DMS153 (cell line): ENCODE data around the gene MGLL.
A peak's percentile ranks its signal among the peaks of the same experiment; 100 is the strongest.

Source experiments
- DNase-seq: peaks from one replicate; lab custom pipeline; 2025; lab: John Stamatoyannopoulos, UW

Gene MGLL

GRCh38 chr3:127822041-127822681 lies at the start of gene MGLL:
Gene MGLL, minus strand, starts transcription at chr3:127822515. Its CDS starts 197 bp downstream, at chr3:127822318.
- no peak for DNase-seq

- DNase-seq: no peak
Observed at GRCh38 chr3:127870156-127870555, 47.8 kb upstream of the MGLL start.

- DNase-seq: no peak
Observed at GRCh38 chr3:127867986-127868385, 45.7 kb upstream of the MGLL start.

DNA sequence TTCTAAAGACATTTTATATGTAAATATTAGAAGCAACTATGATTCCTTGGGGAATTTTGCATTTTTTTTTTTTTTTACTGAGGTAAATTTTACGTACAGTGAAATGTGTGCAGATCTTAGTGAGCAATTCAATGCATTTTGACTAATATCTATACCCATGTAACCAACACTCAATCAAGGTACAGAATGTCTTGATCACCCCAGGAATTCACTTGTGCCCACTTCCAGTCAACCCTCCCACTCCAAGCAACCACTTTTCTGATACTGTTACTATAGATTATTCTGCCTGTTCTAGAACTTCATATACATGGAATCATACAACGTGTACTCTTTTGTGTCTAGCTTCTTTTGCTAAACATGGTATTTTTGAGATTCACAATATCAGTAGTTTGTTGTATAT lies 45.1 kb upstream of the MGLL start:
- DNase-seq: no peak

GRCh38 chr3:127865941-127866340 lies 43.6 kb upstream of the MGLL start:
- DNase-seq: no peak

DNA sequence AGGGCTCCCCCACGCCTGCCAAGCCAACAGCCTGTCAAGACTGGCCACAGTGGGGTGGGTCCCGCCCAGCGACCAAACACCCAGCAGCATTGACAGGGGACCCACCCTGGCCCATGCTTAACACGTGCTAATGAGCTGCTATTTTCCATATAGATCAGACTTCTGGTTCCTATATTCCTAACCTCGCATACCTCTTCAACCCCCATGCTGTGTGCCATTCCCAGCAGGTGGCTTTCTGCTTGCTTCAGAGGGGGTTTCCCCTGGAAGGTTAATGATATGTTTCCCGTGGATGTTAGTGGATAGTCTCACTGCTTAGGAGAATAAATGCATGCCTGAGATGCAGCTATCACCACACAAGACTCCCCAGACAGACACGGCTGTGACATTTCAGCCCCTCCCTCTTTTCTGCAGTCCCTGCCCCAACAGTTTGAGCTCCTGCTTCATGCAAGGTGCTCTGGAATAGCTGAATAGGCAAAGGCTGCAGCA lies 37.9 kb upstream of the MGLL start:
- no peak for DNase-seq

DNA sequence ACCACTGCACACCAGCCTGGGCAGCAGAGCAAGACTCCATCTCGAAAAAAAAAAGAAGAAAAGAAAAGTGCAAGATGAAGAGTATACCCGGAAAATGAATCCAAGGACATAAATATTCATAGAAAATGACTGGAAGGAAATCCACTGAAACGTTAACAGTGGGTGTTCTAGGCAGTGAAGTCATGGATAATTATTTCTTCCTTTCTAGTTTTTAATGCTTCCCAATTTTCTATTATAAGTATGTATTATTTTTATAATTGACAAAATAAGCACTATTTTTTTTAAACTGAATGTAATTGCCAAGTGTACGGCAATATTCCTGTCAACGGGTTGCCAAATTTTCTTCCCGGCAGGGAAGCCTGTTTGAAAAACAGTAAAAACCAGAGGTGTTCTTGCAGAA lies 37.4 kb upstream of the MGLL start:
- DNase-seq: no peak

- no peak for DNase-seq
Observed at GRCh38 chr3:127858937-127859336, 36.6 kb upstream of the MGLL start.

- no peak for DNase-seq
Observed at GRCh38 chr3:127858521-127858920, 36.2 kb upstream of the MGLL start.

DNA sequence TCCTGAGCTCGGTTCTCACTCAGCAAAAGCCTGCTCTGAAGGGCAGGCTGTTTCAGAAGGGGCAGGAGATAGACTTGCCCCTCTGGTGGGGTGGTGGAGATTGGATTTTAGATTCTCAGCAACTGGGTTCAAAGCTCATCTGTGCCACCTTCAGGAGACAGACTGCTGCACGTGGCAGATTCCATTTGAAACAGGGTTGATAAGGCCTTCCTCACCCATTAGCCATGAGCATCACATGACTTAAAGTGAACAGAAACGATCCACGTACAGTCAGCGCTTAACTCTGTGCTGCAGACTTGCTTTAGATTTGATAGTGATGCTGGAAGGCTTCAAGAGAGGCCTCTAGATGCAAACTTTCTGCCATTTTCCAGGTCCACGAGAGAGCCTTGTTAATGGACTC lies 35.0 kb upstream of the MGLL start:
- DNase-seq: no peak

DNA sequence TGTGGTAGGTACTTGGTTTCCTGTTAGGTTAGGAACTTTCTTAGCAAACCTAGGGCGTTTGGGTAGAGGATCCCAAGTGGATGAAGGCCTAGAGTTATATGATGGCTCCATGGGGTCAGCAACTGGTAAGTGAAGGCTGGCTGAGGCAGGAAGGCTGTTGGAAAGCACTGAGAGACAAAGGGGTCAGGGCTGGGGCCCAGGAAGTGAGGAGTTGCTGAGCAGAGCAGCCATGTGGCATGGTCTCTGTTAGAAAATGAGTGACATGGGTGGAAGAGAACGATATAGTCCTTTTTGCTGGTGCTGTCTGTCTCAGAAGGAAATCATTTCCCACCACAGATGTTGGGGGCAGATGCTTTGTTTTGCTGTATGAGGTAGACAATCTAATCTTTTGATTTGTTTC lies 34.5 kb upstream of the MGLL start:
- DNase-seq: no peak

DNA sequence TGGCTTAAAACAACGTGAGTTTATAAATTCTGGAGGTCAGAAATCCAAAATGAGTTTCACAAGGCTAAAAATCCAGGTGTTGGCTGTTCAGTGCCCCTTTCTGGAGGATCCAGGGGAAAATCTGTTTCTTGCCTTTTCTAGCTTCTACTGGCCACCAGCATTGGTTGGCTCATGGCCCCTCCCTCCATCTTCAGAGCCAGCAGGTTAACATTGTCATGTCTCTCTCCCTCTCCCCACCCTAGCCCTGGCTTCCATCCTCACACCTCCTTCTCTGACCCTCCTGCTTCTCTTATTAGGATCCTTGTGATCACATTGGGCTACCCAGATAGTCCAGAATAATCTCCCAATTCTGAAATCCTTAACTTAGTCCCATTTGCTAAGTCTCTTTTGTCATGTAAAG lies 32.9 kb upstream of the MGLL start:
- no peak for DNase-seq

DNA sequence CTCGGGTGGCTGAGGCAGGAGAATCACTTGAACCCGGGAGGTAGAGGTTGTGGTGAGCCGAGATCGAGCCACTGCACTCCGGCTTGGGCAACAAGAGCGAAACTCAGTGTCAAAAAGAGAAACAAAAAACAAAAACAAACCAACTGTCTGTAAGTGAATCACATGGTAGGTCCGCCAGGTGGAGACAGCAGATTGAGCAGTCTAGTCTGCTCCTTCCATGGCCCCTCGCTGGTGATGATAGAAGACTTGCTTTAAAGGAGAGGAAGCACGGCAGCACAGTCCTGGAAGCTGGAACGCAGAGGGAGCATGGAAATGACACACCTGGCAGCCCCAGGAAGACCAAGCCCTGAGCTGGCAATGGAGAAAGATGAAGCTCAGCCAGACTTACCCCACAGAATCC lies 31.4 kb upstream of the MGLL start:
- no peak for DNase-seq

- no peak for DNase-seq
Observed at GRCh38 chr3:127851899-127852298, 29.6 kb upstream of the MGLL start.

DNA sequence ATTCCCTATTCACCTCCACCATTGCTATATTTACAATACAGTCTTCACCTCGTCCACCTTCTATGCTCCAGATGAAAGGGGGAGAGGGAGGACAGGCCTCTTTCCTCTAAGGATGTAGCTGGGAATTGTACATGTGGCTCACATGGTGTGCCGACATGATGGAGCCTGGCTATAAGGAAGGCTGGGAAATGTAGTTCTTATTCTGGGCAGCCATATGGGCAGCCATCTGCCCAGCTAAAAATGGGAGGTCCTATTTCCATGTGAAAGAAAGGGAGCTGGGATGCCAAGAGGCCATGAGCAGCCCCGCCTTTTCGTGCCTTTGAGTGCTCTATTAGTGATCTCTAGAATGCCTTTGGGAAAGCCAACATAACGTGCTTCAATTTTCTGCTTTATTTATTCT lies 27.1 kb upstream of the MGLL start:
- peak; percentile 4 for DNase-seq

DNA sequence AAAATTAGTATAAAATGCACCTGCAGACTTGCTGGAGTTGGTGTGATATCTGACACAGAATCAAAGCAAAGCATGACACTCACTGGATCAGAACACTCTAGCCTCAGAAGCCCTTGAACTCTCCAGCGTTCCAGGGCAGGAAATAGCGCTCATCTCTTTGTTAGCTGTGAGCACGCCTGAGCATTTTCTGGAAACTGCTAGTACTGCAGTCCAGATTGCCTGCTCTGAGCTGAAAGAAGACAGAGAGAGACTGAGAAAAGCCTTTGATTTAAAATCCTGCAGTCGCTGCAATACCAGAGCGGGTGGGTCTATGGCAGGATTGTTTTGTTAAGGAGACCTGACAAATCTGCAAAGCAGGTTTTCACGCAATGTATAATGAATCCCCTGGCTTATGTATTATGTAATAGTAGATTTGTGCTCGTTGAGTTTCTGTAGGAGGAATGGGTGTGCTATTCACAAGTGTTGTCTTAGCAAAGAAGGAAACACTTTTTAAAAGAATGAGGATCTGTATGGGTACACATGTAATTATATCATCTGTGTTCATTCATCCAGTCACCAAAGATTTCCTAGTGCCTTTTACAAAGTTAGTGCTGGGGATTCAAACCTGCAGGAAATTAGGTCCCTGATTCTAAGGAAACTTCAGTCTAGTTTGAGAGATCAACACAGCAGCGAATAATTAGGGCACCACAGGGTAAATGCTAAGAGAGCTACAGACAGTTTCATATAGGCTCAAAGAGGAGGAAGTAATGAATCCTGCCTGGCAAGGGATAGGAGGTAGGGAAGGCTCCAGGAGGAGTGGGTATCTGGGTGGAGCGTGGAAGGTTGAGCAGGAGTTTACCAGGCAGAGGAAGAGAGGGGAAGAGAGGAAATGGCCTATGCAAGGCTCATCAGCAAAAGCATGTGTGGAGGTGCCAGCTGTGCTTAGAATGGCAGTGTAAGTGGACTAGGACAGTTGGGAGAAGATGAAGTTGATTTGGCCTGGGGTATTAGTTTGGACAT lies 26.1 kb upstream of the MGLL start:
- DNase-seq: peak; percentile 60

GRCh38 chr3:127847236-127847720 lies 25.0 kb upstream of the MGLL start:
- no peak for DNase-seq

- no peak for DNase-seq
Observed at GRCh38 chr3:127846576-127846975, 24.3 kb upstream of the MGLL start.

DNA sequence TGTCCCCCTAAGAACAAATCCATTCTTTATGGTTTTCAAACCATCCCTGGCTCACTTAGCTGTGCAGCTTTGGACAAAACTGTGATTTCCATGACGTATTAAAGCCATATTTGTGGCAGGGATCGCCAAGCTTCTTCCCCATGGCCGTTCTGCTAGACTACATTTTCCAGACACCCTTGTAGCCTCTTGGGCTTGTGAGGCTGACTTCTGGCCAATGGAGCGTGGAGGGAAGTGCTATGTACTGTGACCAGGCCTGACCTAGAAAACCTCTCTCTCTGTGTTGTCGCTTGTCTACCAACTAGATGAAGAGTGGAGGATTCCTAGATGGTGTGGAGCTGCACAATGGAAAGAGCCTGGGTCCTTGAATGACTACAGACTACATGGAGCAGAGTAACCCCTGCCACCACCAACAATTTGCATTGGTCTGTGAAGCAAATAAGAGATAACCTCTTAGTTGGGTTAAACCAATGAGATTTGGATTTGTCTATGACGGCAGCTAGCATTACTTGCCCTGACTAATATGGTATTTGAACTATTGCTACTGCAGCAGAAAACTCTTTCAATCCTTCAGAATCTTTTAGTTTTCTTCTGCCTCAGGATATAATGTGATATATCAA lies 22.1 kb upstream of the MGLL start:
- no peak for DNase-seq

DNA sequence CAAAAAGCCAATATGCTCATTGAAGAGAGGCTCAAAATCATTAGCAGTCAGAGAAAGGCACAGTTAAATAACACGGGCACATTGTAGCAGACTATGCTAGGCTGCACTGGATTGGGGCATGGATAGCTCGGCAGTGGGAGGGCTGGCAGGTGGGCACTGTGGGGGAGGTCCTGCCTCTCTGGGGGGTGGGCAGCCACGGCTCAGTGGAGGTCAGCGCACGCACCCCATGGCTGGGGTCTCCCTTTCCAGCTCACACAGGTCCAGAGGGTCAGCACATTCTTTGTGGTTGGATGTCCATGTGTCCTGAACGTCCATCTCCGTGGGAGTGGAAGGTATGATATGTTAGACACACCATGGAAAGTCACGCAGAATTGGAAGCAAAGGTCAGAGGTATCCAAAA lies 18.4 kb upstream of the MGLL start:
- no peak for DNase-seq

DNA sequence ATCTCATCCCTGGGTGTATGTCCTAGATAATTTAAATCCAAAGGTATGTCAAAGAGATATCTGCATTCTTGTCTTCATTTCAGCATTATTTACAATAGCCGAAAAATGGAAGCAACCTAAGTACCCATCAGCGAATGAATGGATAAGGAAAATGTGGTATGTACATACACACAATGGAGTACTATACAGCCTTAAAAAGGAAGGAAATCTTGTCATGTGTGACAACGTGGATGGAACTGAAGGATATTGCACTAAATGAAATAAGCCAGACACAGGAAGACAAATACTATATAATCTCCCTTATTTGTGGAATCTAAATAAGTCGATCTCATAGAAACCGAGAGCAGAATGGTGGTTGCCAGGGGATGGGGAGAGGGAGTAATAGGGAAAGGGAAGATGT lies 16.8 kb upstream of the MGLL start:
- DNase-seq: no peak
